Measurements from ENCODE around the gene COA5. TPM values are rescaled to one million over a fixed set of nuclear protein-coding genes. Genes with fewer than 3 reads are reported as not detected.
"Not testable (repeated sequence)": the region's sequence is repeated elsewhere in the genome, so short reads cannot be mapped to it uniquely, and the experiment has no call there.

Gene COA5
- total RNA-seq, 1 donor from 2014 or later = 37.2 TPM

GRCh38 chr2:98606431-98606830 is 1.9 kb downstream of the COA5 start:
- DNase-seq (ENCODE audit: low spot score) = no peak

GRCh38 chr2:98605076-98605475 is 3.2 kb downstream of the COA5 start:
- DNase-seq (ENCODE audit: low spot score) = no peak

GRCh38 chr2:98604547-98604946 is 3.8 kb downstream of the COA5 start:
- DNase-seq (ENCODE audit: low spot score) = no peak

GRCh38 chr2:98601532-98602132 is 6.7 kb downstream of the COA5 start:
- DNase-seq (ENCODE audit: low spot score) = no peak

GRCh38 chr2:98598781-98599428 is 9.4 kb downstream of the COA5 start:
- DNase-seq (ENCODE audit: low spot score) = no peak

GRCh38 chr2:98594665-98595064 is 13.6 kb downstream of the COA5 start:
- not testable (repeated sequence) for DNase-seq (ENCODE audit: low spot score)

GRCh38 chr2:98592565-98592964 is 15.7 kb downstream of the COA5 start:
- no peak for DNase-seq (ENCODE audit: low spot score)

- no peak for DNase-seq (ENCODE audit: low spot score)
These were observed 18.8 kb downstream of the COA5 start for GRCh38 chr2:98589489-98589888.

- no peak for DNase-seq (ENCODE audit: low spot score)
These were observed 19.4 kb downstream of the COA5 start for GRCh38 chr2:98588880-98589431.

- no peak for DNase-seq (ENCODE audit: low spot score)
These were observed 21.7 kb downstream of the COA5 start for GRCh38 chr2:98586551-98587140.

- no peak for DNase-seq (ENCODE audit: low spot score)
These were observed 22.9 kb downstream of the COA5 start for GRCh38 chr2:98585386-98585785.

GRCh38 chr2:98583816-98584618 is 24.3 kb downstream of the COA5 start:
- DNase-seq (ENCODE audit: low spot score) = no peak

- no peak for DNase-seq (ENCODE audit: low spot score)
These were observed 25.0 kb downstream of the COA5 start for GRCh38 chr2:98583276-98583675.

GRCh38 chr2:98582523-98582922 is 25.8 kb downstream of the COA5 start:
- DNase-seq (ENCODE audit: low spot score) = no peak

- no peak for DNase-seq (ENCODE audit: low spot score)
These were observed 27.5 kb downstream of the COA5 start for GRCh38 chr2:98580656-98581284.

- no peak for DNase-seq (ENCODE audit: low spot score)
These were observed 28.4 kb downstream of the COA5 start for GRCh38 chr2:98579926-98580325.

- no peak for DNase-seq (ENCODE audit: low spot score)
These were observed 30.1 kb downstream of the COA5 start for GRCh38 chr2:98578231-98578630.

- DNase-seq (ENCODE audit: low spot score) = no peak
These were observed 31.0 kb downstream of the COA5 start for GRCh38 chr2:98577313-98577712.

- DNase-seq (ENCODE audit: low spot score) = no peak
These were observed 31.5 kb downstream of the COA5 start for GRCh38 chr2:98576666-98577312.

GRCh38 chr2:98573426-98573825 is 34.9 kb downstream of the COA5 start:
- DNase-seq (ENCODE audit: low spot score) = no peak

GRCh38 chr2:98572676-98573075 is 35.6 kb downstream of the COA5 start:
- no peak for DNase-seq (ENCODE audit: low spot score)

Data from mucosa of gallbladder (tissue), 1 donor.